K562 (cell line): Measurements from ENCODE around the gene ERCC6L. TPM values are rescaled to one million over a fixed set of nuclear protein-coding genes. Genes with fewer than 3 reads are reported as not detected.
"Not testable (repeated sequence)": the region's sequence is repeated elsewhere in the genome, so short reads cannot be mapped to it uniquely, and the experiment has no call there.

Experiments
- ATAC-seq: fragments of 200-7000 bp; cut with Tn5 transposase; 3 replicates; pipeline ENCODE4 v1.9.1; 2020; ENCODE audit warnings: moderate library complexity
- BruUV-seq: library from RNA; stranded (reverse); fragments of 400-500 nt; replicated peaks from 2 replicates; lab custom pipeline; 2021; lab: Mats Ljungman, UMichigan
- CTCF ChIA-PET: fragments of 300-600 bp; formaldehyde crosslinking; extraction: SDS; loops from one replicate; lab custom pipeline; 2021; ENCODE audit warnings: low intra/inter-chr PET ratio; lab: Yijun Ruan, JAX
- POLR2A ChIA-PET: fragments of 300-600, 350-650 bp; sonication (Branson Sonifier 250); formaldehyde crosslinking; extraction: SDS; loops from one replicate; lab custom pipeline; 2021; ENCODE audit warnings: antibody characterized with exemption, inconsistent platforms; lab: Yijun Ruan, JAX
- DNase-seq, 4 experiments: peaks; one replicate each; pipeline versions ENCODE4 v3.0.0 to v3.0.0-alpha.2; 2011 to 2018; ENCODE audit warnings: low spot score in 3 of 4, mixed read lengths in 3 of 4; ENCODE audit errors: extremely low read depth in 1 of 4
- FAIRE-seq: peaks from 2 replicates; lab custom pipeline; 2011; peaks lifted over from hg19 to GRCh38; lab: Jason Lieb, UNC
- H2AFZ ChIP-seq: 2 replicates; pipeline ENCODE4 v1.6.0; 2011; ENCODE audit warnings: low read depth, low read length, control low read depth, inconsistent platforms
- H3K27ac ChIP-seq: fragments of 200-600 bp; 3 replicates; pipeline ENCODE4 v1.8.0; 2011; ENCODE audit warnings: low read depth, mild to moderate bottlenecking, control low read depth, inconsistent platforms, low read length, moderate library complexity, mixed read lengths; ENCODE audit errors: extremely low read depth
- H3K27me3 ChIP-seq, 2 experiments: fragments of 300-600 bp in 1 of 2; 2 replicates in 1 of 2; 3 replicates in 1 of 2; pipeline versions ENCODE4 v1.6.0 to v1.8.0; 2011; ENCODE audit warnings: inconsistent platforms in 2 of 2, low read length in 2 of 2, mild to moderate bottlenecking in 1 of 2, mixed read lengths in 1 of 2, moderate library complexity in 1 of 2; ENCODE audit not compliant: control insufficient read depth in 2 of 2, insufficient read depth in 2 of 2
- H3K36me3 ChIP-seq: fragments of 300-600 bp; 3 replicates; pipeline ENCODE4 v1.8.0; 2011; ENCODE audit warnings: mild to moderate bottlenecking, low read length, inconsistent platforms; ENCODE audit not compliant: control insufficient read depth, insufficient read depth
- H3K4me1 ChIP-seq, 2 experiments: fragments of 200-600 bp in 1 of 2; replicated peaks in 1 of 2; 2 replicates in 1 of 2; 3 replicates in 1 of 2; pipeline versions ENCODE4 v1.5.1 to v1.8.0; 2011; ENCODE audit warnings: inconsistent platforms in 2 of 2, low read length in 2 of 2, mild to moderate bottlenecking in 1 of 2, mixed read lengths in 1 of 2, moderate library complexity in 1 of 2; ENCODE audit not compliant: control insufficient read depth in 2 of 2, insufficient read depth in 2 of 2
- H3K4me2 ChIP-seq: 2 replicates; pipeline ENCODE4 v1.6.1; 2011; ENCODE audit warnings: low read length, control low read depth, inconsistent platforms, mixed read lengths; ENCODE audit not compliant: insufficient read depth
- H3K4me3 ChIP-seq: fragments of 200-600 bp; sonication (generic), shearing (Covaris generic); 2 replicates; pipeline ENCODE4 v1.5.1; 2016; ENCODE audit warnings: control low read depth, inconsistent platforms
- H3K79me2 ChIP-seq: fragments of 200-600 bp; 3 replicates; pipeline ENCODE4 v1.8.0; 2011; ENCODE audit warnings: low read length, inconsistent platforms; ENCODE audit not compliant: control insufficient read depth, insufficient read depth
- H3K9ac ChIP-seq, 2 experiments: 2 replicates each; pipeline versions ENCODE4 v1.6.0 to v1.6.1; 2011; ENCODE audit warnings: low read depth in 2 of 2, low read length in 2 of 2, control low read depth in 1 of 2, inconsistent platforms in 1 of 2, mild to moderate bottlenecking in 1 of 2, mixed read lengths in 1 of 2; ENCODE audit not compliant: insufficient read depth in 1 of 2
- H3K9me1 ChIP-seq: one replicate; pipeline ENCODE4 v1.6.0; 2011; ENCODE audit warnings: inconsistent platforms, mild to moderate bottlenecking, low read length, moderate library complexity; ENCODE audit not compliant: control insufficient read depth, insufficient read depth
- H3K9me3 ChIP-seq: replicated peaks from 2 replicates; pipeline ENCODE4 v1.5.1; 2011; ENCODE audit warnings: low read depth, low read length, inconsistent platforms; ENCODE audit not compliant: control insufficient read depth, insufficient read depth
- H4K20me1 ChIP-seq: replicated peaks from 2 replicates; pipeline ENCODE4 v1.6.1; 2011; ENCODE audit warnings: low read length, inconsistent platforms, mixed read lengths; ENCODE audit not compliant: control insufficient read depth, insufficient read depth
- ARID1B ChIP-seq: fragments of 450-650 bp; IDR thresholded peaks from 2 replicates; pipeline ENCODE4 v1.6.1; 2016; ENCODE audit warnings: antibody characterized with exemption, mild to moderate bottlenecking, inconsistent platforms
- BRD9 ChIP-seq: fragments of 450-650 bp; IDR thresholded peaks from 2 replicates; pipeline ENCODE4 v1.6.1; 2018; ENCODE audit warnings: low read depth; ENCODE audit not compliant: partially characterized antibody
- CBFA2T2 ChIP-seq: fragments of 450-650 bp; conservative IDR thresholded peaks from 2 replicates; pipeline ENCODE4 v1.6.1; 2017; ENCODE audit warnings: mild to moderate bottlenecking
- CBFA2T3 ChIP-seq: fragments of 450-650 bp; IDR thresholded peaks from 2 replicates; pipeline ENCODE4 v1.6.1; 2017
- FOXO4 ChIP-seq: fragments of 450-650 bp; formaldehyde crosslinking; IDR thresholded peaks from 2 replicates; pipeline ENCODE4 v1.4.0; 2020; ENCODE audit warnings: mild to moderate bottlenecking, moderate library complexity
- TCF3 ChIP-seq: sonication (generic); formaldehyde crosslinking; IDR thresholded peaks from 2 replicates; pipeline ENCODE4 v1.4.0; 2020; ENCODE audit warnings: mild to moderate bottlenecking, missing genetic modification reagents
- TEAD4 ChIP-seq, 2 experiments: sonication (generic) in 1 of 2; formaldehyde crosslinking in 1 of 2; IDR thresholded peaks; 2 replicates each; pipeline versions ENCODE4 v1.6.1 to v1.8.0; 2012 to 2022; ENCODE audit warnings: borderline replicate concordance in 1 of 2, inconsistent platforms in 1 of 2, low read length in 1 of 2, mild to moderate bottlenecking in 1 of 2, missing genetic modification reagents in 1 of 2
- TRIM24 ChIP-seq, 2 experiments: fragments of 450-650 bp; IDR thresholded peaks; 2 replicates each; pipeline ENCODE4 v1.6.1; 2016
- WGBS: fragments of 100-300 bp; shearing (Covaris generic); methylation state at CpG from one replicate; pipeline ENCODE4 v1.1.6; 2016; ENCODE audit warnings: low coverage, mixed read lengths; ENCODE audit not compliant: insufficient coverage; ENCODE audit errors: missing lambda C conversion rate; 5-methylcytosine and 5-hydroxymethylcytosine counted together
- in situ Hi-C: fragments of 300-500 bp; cut with MboI; formaldehyde crosslinking; loops from 4 replicates; pipeline ENCODE4 v1.15.0; 2018; ENCODE audit warnings: inconsistent platforms, mixed read lengths
- intact Hi-C: fragments of 100-400 bp; cut with micrococcal nuclease; formaldehyde crosslinking; loops from 2 replicates; pipeline ENCODE4 v1.14.2; 2022
- polyA plus RNA-seq, 8 experiments: library from polyadenylated mRNA; depleted of rRNA in 4 of 8; stranded (reverse) in 5 of 8; unstranded in 3 of 8; fragments of >200 nt; fragmentation: Nextera tagmentation in 2 of 8; fragmentation: Illumina TruSeq in 1 of 8; extraction: Ambion mirVana in 2 of 8; extraction: Trizol in 1 of 8; gene quantifications; 2 replicates each; pipeline versions ENCODE4 v1.2.1 to v1.2.3, GENCODE V29; 2011 to 2014; ENCODE audit warnings: inconsistent platforms in 1 of 8, missing spikeins in 1 of 8
- total RNA-seq, 7 experiments: library from RNA; depleted of rRNA in 6 of 7; stranded (reverse); fragments of >200 nt in 6 of 7; fragmentation: Illumina TruSeq in 2 of 7; extraction: Trizol in 2 of 7; gene quantifications; 2 replicates each; pipeline versions ENCODE4 v1.2.1 to v1.2.3, GENCODE V29; 2011 to 2021; ENCODE audit warnings: low replicate concordance in 1 of 7

The ERCC6L gene
- total and polyA plus RNA-seq, 9 of the 15 experiments (the other 6 are each of a cell fraction or from before 2014, with no cell fraction given): 6.4 to 17.4 (median 11.9) TPM

DNA sequence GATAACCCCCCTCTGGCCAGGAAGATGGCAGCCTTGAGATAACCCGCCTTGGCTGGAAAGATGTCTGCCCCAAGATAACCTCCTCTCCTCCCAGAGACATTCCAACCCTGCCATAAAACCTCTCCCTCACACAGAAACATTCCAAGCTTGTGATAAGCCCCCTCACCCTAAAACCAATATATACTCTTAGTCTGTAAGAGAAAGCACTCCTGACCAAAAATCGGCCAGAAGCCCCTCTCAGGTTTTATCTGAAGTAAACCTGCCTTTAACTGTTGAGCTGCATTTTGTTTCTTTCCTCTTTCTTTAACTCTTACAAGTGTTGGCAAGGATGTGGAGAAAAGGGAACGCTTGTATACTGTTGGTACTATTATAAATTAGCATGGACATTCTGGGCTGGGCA, 8.5 kb downstream of the ERCC6L start:
- in situ Hi-C loops (no loop called here), intact Hi-C loops (no loop called here)
- POLR2A ChIA-PET: interaction anchor here (0.6 kb wide), 1 partner anchor 18 kb away, joined by 5 read pairs; no protein-coding TSS in a partner anchor
- Histone ChIP-seq H2AFZ (no peak overlapping the region), H3K36me3 (peaks cover 24% of the 10 kb centered on the region), H3K9ac (no peak overlapping the region), H3K27me3 (no peaks in the 10 kb centered on the region), H3K9me3 (0 out of 2 replicates have a peak, but pooled peaks cover 1% of the 10 kb centered on the region), H3K9me1 (no peaks in the 10 kb centered on the region), H4K20me1 (no peaks in the 10 kb centered on the region), H3K4me2 (no peak overlapping the region), H3K4me3 (no peak overlapping the region), H3K27ac (no peak overlapping the region), H3K79me2 (peaks cover 20% of the 10 kb centered on the region; the same call in 2 of the 3 replicates), H3K4me1 (no peaks in the 10 kb centered on the region)
- ATAC-seq (no peak), FAIRE-seq (no peak), DNase-seq (no peak)
- CTCF ChIA-PET: no interaction called here
- WGBS: 63% methylated on average over 2 of the region's 3 CpGs
- TF ChIP-seq FOXO4 (CRISPR knock-in tag) (no peak), BRD9 (no peak)
- no TSS peak for BruUV-seq

GRCh38 chrX:72220375-72220774, 18.5 kb downstream of the ERCC6L start:
- BruUV-seq; H3K36me3 ChIP-seq; H3K4me1 ChIP-seq; FAIRE-seq; H3K9me1 ChIP-seq; H3K27me3 ChIP-seq; H3K4me3 ChIP-seq; POLR2A ChIA-PET; H2AFZ ChIP-seq; H3K27ac ChIP-seq; intact Hi-C loops; ATAC-seq; H3K9ac ChIP-seq; in situ Hi-C loops; H3K4me2 ChIP-seq; H4K20me1 ChIP-seq; H3K9me3 ChIP-seq; TF ChIP-seq TEAD4 (CRISPR knock-in tag; IDR thresholded peaks at IDR 0.05; ENCODE audit: borderline replicate concordance): not testable (repeated sequence)
- 36% methylated on average over 3 of the region's 3 CpGs for WGBS
- CTCF ChIA-PET: interaction anchor here (0.6 kb wide), 1 partner anchor 13 kb away, joined by 3 read pairs; no protein-coding TSS in a partner anchor
- DNase-seq: peak in 1 of 4 experiments; percentile 15
- H3K79me2 ChIP-seq: peaks cover 14% of the 10 kb centered on the region; the same call in 2 of the 3 replicates
- TF ChIP-seq TRIM24 (IDR thresholded peaks at IDR 0.05) (0 out of 4 replicates have a peak, but pooled peaks of 1 of the 2 experiments have one; percentile 10), TCF3 (CRISPR knock-in tag) (peak; percentile 37; the same call in 1 of the 2 replicates), CBFA2T2 (peak; percentile 49), ARID1B (peak; percentile 20; the same call in 1 of the 2 replicates), TEAD4 (IDR thresholded peaks at IDR 0.05; ENCODE audit: low read length) (peak; percentile 61), CBFA2T3 (peak; percentile 67)
